IPS-20b (cell line): ENCODE data around the gene C17orf114.

Source experiments
- H3K27ac ChIP-seq: one replicate; pipeline ENCODE4 v1.5.1; 2013; ENCODE audit warnings: low read length
- H3K27me3 ChIP-seq: 2 replicates; pipeline ENCODE4 v1.6.1; 2013; ENCODE audit warnings: mild to moderate bottlenecking, low read length, inconsistent platforms; ENCODE audit not compliant: insufficient read depth
- H3K36me3 ChIP-seq: 2 replicates; pipeline ENCODE4 v1.6.1; 2013; ENCODE audit warnings: low read depth, mild to moderate bottlenecking, inconsistent platforms, low read length, moderate library complexity; ENCODE audit not compliant: insufficient read depth
- H3K4me1 ChIP-seq: 2 replicates; pipeline ENCODE4 v1.6.1; 2013; ENCODE audit warnings: mild to moderate bottlenecking, control low read depth, inconsistent platforms, low read length, moderate library complexity; ENCODE audit not compliant: insufficient read depth
- H3K4me3 ChIP-seq: 2 replicates; pipeline ENCODE4 v1.5.1; 2013; ENCODE audit warnings: mild to moderate bottlenecking, low read length, inconsistent platforms
- H3K9ac ChIP-seq: 2 replicates; pipeline ENCODE4 v1.6.1; 2013; ENCODE audit warnings: low read depth, mild to moderate bottlenecking, inconsistent platforms, low read length, moderate library complexity
- H3K9me3 ChIP-seq: 2 replicates; pipeline ENCODE4 v1.6.1; 2013; ENCODE audit warnings: mild to moderate bottlenecking, low read depth, low read length, inconsistent platforms; ENCODE audit not compliant: insufficient read depth

The C17orf114 gene

DNA sequence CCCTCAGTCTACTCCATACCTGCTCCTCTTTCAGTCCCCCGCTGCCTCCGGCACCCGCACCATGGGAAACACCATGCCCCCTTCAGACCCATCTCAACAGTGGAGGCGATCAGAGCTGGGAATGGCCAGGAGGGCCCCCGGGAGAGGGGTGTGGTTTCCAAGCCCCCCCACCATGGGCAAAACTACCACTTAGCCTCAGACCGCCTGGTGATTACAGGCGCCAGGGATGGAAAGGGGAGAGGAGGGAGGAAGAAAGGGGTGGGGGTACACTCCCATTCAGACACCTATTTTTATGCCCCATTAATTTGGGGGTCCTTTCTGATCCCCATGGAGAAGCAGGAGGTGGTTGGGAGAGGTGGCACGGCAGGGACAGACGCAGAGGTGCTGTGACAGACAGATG is at the start of gene C17orf114:
C17orf114 (minus strand) TSS at position 101 of the 400 bp plus-strand sequence.
- Histone ChIP-seq H3K27ac (no peak within 1 kb of the TSS), H3K9me3 (no peaks in the 10 kb centered on the region), H3K9ac (no peak within 1 kb of the TSS)

DNA sequence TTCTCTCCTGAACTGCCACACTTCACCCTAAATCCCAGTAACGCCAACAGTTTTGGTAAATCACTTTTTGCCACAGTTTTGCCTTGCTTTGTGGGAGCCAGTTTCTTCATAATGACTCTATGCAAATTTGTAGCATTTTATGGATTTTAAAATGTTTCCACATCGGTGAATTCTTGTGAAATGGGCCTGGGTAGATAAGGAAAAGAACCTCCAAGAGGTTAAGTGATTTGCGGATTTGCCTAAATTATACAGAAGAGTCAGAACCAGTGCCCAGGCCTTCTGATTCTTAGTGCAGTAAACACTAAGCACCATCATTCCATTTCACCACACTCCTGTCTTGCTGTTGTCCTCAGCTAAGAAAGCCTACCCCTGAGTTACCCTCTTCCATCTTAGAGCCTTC is 49.0 kb upstream of the C17orf114 start:
- H3K9ac ChIP-seq = no peak overlapping the region
- no peaks in the 10 kb centered on the region for H3K9me3 ChIP-seq
- no peaks in the 10 kb centered on the region for H3K27me3 ChIP-seq
- no peaks in the 10 kb centered on the region for H3K36me3 ChIP-seq
- no peak overlapping the region for H3K27ac ChIP-seq
- peaks cover 37% of the 10 kb centered on the region for H3K4me1 ChIP-seq
- no peak overlapping the region for H3K4me3 ChIP-seq

More for the DNA sequence above, at the start of gene C17orf114:
- peaks cover 18% of the 10 kb centered on the region for H3K36me3 ChIP-seq
- no peak within 1 kb of the TSS for H3K4me3 ChIP-seq
- H3K4me1 ChIP-seq = peaks cover 4% of the 10 kb centered on the region; the same call in 1 of the 2 replicates
- H3K27me3 ChIP-seq = no peaks in the 10 kb centered on the region; the same call in 1 of the 2 replicates

- Histone ChIP-seq H3K4me3 (no peak overlapping the region), H3K9ac (no peak overlapping the region), H3K36me3 (no peaks in the 10 kb centered on the region), H3K27me3 (no peaks in the 10 kb centered on the region), H3K27ac (no peak overlapping the region), H3K4me1 (peaks cover 37% of the 10 kb centered on the region), H3K9me3 (no peaks in the 10 kb centered on the region)
Observed at GRCh38 chr17:4850246-4850645, 48.1 kb upstream of the C17orf114 start.

- H3K27ac ChIP-seq = peak overlapping the region; percentile 35
- H3K9me3 ChIP-seq = no peaks in the 10 kb centered on the region
- peaks cover 31% of the 10 kb centered on the region for H3K4me1 ChIP-seq
- H3K36me3 ChIP-seq = no peaks in the 10 kb centered on the region
- peak overlapping the region; percentile 12; the same call in 1 of the 2 replicates for H3K4me3 ChIP-seq
- no peaks in the 10 kb centered on the region for H3K27me3 ChIP-seq
- H3K9ac ChIP-seq = peak overlapping the region; percentile 39; the same call in 1 of the 2 replicates
Observed at GRCh38 chr17:4849011-4849536, 46.9 kb upstream of the C17orf114 start.

DNA sequence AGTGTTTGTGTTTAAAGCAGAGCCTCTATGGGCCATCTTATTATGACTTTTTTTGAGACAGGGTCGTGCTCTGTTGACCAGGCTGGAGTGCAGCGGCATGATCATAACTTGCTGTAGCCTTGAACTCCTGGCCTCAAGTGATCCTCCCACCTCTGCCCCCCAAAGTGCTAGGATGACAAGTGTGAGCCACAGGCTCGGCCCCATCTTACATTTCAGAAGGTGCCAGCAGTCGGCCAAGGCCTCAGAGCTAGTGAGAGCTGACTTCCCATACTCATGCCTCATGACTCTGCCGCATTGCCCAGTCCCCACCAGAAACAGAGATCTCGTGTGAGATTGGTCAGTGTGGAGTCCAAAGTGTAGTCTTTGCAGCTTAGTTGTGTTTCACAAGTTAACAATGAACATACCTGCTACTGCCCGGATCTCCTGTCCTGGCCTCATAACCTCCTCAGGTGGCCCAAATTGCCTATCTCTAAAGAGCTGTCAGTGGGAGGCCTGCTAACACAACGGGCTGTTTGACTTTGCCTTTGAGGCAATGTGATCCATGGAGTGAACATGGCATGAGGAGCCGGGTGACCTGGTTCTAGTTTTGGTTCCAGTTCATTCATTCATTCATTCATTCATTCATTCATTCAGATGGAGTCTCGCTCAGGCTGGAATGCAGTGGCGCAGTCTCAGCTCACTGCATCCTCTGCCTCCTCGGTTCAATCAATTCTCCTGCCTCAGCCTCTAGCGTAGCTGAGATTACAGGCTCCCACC is 44.7 kb upstream of the C17orf114 start:
- Histone ChIP-seq H3K27me3 (no peaks in the 10 kb centered on the region), H3K9ac (no peak overlapping the region), H3K27ac (no peak overlapping the region), H3K4me1 (peaks cover 23% of the 10 kb centered on the region), H3K9me3 (no peaks in the 10 kb centered on the region), H3K4me3 (no peak overlapping the region), H3K36me3 (no peaks in the 10 kb centered on the region)

DNA sequence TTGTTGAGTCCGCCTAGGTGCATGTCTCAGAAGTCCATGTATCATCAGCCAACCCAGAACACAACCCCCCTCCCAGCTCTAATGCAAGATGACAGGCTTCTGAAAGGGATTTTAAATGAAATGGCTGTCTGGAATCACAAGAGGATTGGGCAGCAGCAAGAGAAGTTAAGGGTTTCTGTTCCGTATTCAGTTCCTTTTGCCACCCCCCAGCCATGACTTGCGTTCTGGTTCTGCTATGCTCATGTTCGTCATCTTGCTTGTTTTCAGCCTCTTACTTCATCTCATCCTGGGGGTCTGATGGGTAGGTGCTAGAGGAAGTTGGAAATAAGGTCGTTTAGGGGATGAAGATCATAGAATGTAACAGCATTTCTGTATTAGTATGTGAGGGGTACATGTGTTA is 43.0 kb upstream of the C17orf114 start:
- no peaks in the 10 kb centered on the region for H3K36me3 ChIP-seq
- H3K4me3 ChIP-seq = no peak overlapping the region

DNA sequence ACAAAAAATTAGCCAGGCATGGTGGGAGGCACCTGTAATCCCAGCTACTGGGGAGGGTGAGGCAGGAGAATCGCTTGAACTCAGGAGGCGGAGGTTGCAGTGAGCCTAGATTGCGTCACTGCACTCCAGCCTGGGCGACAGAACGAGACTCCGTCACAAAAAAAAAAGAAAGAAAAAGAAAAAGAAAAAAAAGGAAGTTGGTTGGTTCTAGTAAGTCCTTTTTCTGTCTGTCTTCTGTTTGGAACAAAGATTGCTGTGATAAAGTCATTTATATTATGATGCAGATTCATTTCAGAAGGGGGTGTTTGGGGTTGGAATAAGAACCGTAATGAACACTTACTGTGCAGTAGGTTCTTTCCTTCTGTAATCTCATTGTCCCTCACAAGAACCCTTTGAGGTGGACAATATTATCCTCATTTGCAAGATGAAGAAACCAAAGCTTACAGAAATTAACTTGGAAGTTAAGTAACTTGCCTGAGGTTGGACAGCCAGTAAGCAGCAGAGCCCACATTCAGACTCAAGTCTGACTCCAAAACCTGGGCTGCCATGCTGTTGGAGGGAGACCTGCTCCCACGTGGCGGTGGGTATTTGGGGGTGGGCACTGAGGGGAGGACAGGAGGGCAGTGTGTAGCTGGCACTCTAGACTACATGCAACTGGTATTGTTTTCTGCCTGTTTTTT is 41.3 kb upstream of the C17orf114 start:
- Histone ChIP-seq H3K9me3 (no peaks in the 10 kb centered on the region), H3K27me3 (no peaks in the 10 kb centered on the region), H3K4me3 (no peak overlapping the region), H3K9ac (no peak overlapping the region), H3K36me3 (peaks cover 2% of the 10 kb centered on the region; the same call in 1 of the 2 replicates), H3K4me1 (no peaks in the 10 kb centered on the region), H3K27ac (no peak overlapping the region)

More for the DNA sequence above, 43.0 kb upstream of the C17orf114 start:
- Histone ChIP-seq H3K9me3 (no peaks in the 10 kb centered on the region), H3K27me3 (no peaks in the 10 kb centered on the region), H3K4me1 (peaks cover 12% of the 10 kb centered on the region), H3K27ac (no peak overlapping the region), H3K9ac (no peak overlapping the region)

- no peak overlapping the region for H3K27ac ChIP-seq
- H3K9me3 ChIP-seq = no peaks in the 10 kb centered on the region
- H3K36me3 ChIP-seq = peaks cover 7% of the 10 kb centered on the region; the same call in 1 of the 2 replicates
- H3K4me3 ChIP-seq = no peak overlapping the region
- no peaks in the 10 kb centered on the region for H3K4me1 ChIP-seq
- no peak overlapping the region for H3K9ac ChIP-seq
- no peaks in the 10 kb centered on the region for H3K27me3 ChIP-seq
Observed at GRCh38 chr17:4842376-4842775, 40.2 kb upstream of the C17orf114 start.

DNA sequence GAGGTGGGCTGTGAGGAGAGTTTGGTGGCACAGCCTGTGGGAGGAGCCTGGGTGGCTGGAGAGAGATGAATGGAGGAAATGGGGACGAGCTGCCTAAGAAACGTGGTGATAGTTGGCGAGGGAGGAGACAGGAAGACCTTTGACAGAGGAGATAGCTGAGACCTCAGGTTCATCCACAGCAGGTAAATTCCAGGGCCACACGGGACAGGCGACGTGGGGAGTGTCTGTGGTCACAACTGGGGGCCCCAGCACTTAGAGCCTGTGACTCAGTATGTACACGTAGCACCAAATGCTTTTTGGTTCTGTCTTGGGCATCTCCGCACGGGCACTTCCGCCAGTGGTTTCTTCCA is 38.7 kb upstream of the C17orf114 start:
- no peak overlapping the region for H3K9ac ChIP-seq
- H3K4me1 ChIP-seq = no peaks in the 10 kb centered on the region
- no peaks in the 10 kb centered on the region for H3K9me3 ChIP-seq
- H3K27me3 ChIP-seq = no peaks in the 10 kb centered on the region
- no peak overlapping the region for H3K4me3 ChIP-seq
- H3K36me3 ChIP-seq = peaks cover 7% of the 10 kb centered on the region; the same call in 1 of the 2 replicates
- no peak overlapping the region for H3K27ac ChIP-seq

DNA sequence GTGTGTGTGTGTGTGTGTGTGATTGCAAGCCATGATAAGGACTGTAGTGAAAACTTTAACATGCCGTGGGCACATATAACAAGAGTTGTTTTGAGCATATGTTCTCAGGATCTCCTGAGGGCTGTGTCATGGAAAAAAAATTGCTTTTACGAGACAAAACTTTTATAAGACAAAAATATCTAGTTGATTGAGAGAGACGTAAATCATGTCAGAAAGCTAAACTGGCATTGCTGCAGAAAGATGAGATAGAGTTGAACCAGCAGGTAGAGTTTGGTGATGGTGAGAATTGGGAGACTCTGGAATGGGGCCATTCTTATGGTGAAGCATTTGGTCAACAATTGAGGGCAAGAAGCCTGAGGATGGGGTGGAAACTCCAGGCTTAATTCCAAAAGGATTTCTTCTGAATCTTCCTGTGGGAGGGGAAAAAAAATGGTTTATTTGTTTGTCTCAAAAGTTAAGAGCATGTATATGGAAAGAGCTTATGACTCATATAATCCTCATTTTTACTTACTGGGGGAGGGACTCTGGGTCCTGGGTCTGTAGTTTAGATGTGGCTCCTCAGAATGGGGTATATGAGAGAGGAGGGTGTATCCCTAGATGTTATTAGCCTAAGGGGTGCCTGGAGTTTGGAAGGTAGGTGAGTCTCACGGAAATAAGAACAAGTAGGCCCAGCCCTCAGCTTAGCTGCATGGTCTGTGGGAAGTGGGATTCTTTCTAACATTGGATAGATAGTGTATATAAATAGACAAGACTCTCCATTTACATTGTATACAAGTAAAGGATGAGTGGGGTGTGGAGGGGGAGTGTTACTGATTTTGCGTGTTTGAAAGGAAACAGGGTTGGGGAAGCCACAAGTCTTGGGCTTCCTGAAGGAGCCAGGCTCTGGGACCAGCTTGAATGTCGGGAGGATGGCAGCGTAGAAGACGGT is 38.1 kb upstream of the C17orf114 start:
- Histone ChIP-seq H3K9me3 (no peaks in the 10 kb centered on the region), H3K27ac (no peak overlapping the region), H3K4me3 (no peak overlapping the region), H3K9ac (no peak overlapping the region), H3K27me3 (no peaks in the 10 kb centered on the region), H3K36me3 (peaks cover 7% of the 10 kb centered on the region; the same call in 1 of the 2 replicates), H3K4me1 (no peaks in the 10 kb centered on the region)

DNA sequence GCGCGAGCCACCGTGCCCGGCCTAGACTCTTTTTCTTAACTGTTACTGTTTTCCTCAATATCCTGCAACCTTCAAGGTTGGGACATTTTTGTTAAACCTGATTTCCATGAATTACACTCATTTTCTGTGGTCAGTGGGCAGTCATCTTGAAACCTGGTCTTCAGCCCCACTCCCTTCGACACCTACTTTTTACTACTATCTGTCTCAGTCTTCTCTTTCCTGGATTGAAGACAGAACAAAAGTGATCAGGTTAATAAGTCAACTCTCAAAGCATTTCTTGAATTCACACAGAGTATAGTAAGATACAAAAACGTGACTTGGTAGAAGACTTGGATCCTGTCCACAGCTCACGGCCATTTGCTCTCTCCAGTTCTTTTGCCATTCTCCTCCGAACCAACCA is 37.1 kb upstream of the C17orf114 start:
- Histone ChIP-seq H3K27ac (no peak overlapping the region), H3K4me1 (no peaks in the 10 kb centered on the region; the same call in 1 of the 2 replicates)

More for the DNA sequence above, 37.1 kb upstream of the C17orf114 start:
- no peak overlapping the region for H3K9ac ChIP-seq
- H3K9me3 ChIP-seq = no peaks in the 10 kb centered on the region
- H3K36me3 ChIP-seq = peaks cover 7% of the 10 kb centered on the region; the same call in 1 of the 2 replicates
- H3K27me3 ChIP-seq = no peaks in the 10 kb centered on the region
- no peak overlapping the region for H3K4me3 ChIP-seq
